Measurements from ENCODE around the gene SCFD2. TPM values are rescaled to one million over a fixed set of nuclear protein-coding genes. Genes with fewer than 3 reads are reported as not detected.

SCFD2 gene
- total RNA-seq, 1 experiment from 2014 or later = 19.2 TPM

DNA sequence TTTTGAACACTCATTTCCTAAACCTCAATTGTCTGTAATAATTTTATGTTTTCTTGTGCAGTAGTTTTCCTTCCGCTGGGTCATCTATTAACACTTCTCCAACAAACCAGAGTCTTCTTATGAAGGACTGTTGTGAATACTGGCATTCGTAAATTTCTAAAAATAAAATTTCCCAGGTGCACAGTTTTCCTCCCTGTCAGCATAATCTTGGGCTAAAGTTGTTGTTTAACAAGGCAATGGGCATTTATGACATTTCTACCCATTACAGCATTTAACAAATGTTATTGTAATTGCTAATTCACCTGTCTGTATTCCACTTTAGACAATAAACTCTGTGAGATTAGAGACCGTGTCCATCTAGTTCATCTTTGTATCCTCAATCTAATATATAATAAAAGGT, 1.2 kb downstream of the SCFD2 start:
- Mint-ChIP-seq H3K4me3 (ENCODE audit: unreplicated experiment) (peak overlapping the region; percentile 92), H3K4me1 (ENCODE audit: insufficient read depth, unreplicated experiment) (peaks cover 34% of the 10 kb centered on the region), H3K27ac (ENCODE audit: low read depth, unreplicated experiment) (peak overlapping the region; percentile 76), H3K27me3 (ENCODE audit: insufficient read depth, unreplicated experiment) (peaks cover 21% of the 10 kb centered on the region), H3K9me3 (ENCODE audit: unreplicated experiment) (no peaks in the 10 kb centered on the region), H3K36me3 (ENCODE audit: insufficient read depth, unreplicated experiment) (peaks cover 6% of the 10 kb centered on the region)
- TF ChIP-seq, protein P1, sequence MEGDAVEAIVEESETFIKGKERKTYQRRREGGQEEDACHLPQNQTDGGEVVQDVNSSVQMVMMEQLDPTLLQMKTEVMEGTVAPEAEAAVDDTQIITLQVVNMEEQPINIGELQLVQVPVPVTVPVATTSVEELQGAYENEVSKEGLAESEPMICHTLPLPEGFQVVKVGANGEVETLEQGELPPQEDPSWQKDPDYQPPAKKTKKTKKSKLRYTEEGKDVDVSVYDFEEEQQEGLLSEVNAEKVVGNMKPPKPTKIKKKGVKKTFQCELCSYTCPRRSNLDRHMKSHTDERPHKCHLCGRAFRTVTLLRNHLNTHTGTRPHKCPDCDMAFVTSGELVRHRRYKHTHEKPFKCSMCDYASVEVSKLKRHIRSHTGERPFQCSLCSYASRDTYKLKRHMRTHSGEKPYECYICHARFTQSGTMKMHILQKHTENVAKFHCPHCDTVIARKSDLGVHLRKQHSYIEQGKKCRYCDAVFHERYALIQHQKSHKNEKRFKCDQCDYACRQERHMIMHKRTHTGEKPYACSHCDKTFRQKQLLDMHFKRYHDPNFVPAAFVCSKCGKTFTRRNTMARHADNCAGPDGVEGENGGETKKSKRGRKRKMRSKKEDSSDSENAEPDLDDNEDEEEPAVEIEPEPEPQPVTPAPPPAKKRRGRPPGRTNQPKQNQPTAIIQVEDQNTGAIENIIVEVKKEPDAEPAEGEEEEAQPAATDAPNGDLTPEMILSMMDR (IDR thresholded peaks at IDR 0.05; ENCODE audit: unreplicated experiment) = no peak
- intact Hi-C loops (cut with micrococcal nuclease) = no loop called here
- BruUV-seq (replicated peaks) = no TSS peak
- ChIA-PET CTCF (interaction anchor here (0.7 to 1.4 kb wide), 2 partner anchors 11 to 14 kb away, joined by 3 read pairs; no protein-coding TSS in a partner anchor), POLR2A (interaction anchor here (0.7 to 4.3 kb wide), 5 partner anchors 10 to 1313 kb away, joined by 3 to 75 read pairs (median 4); partner anchors contain the start of gene FIP1L1)
- DNase-seq (ENCODE audit: unreplicated experiment) = no peak

DNA sequence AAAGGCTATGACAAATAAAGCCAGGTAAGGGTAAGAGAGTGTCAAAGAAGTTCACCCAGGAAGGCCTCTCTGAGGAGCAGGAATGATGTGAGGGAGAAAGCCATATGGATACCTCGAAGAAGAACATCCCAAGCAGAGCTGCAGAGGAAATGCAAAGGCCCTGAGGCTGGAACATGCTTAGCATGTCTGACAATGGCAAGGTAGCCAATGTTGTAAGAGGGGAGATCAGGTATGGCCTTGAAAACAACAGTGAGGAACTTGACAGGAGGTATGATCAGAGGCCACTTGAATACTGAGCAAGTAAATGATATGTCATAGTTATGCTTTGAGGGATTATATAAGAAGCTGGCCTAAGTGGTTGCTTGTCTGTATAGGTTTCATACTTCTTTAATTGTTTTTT, 3.8 kb downstream of the SCFD2 start:
- H3K4me1 Mint-ChIP-seq (ENCODE audit: insufficient read depth, unreplicated experiment) = peaks cover 34% of the 10 kb centered on the region
- intact Hi-C loops (cut with micrococcal nuclease) = no loop called here
- H3K36me3 Mint-ChIP-seq (ENCODE audit: insufficient read depth, unreplicated experiment) = peaks cover 6% of the 10 kb centered on the region
- ChIA-PET POLR2A (no interaction called here), CTCF (interaction anchor here (1.2 kb wide), 1 partner anchor 19 kb away, joined by 3 read pairs; no protein-coding TSS in a partner anchor)
- TF ChIP-seq, protein P1 (IDR thresholded peaks at IDR 0.05; ENCODE audit: unreplicated experiment) = no peak
- no peaks in the 10 kb centered on the region for H3K9me3 Mint-ChIP-seq (ENCODE audit: unreplicated experiment)
- peak overlapping the region; percentile 58 for H3K4me3 Mint-ChIP-seq (ENCODE audit: unreplicated experiment)
- no TSS peak for BruUV-seq (replicated peaks)
- no peak for DNase-seq (ENCODE audit: unreplicated experiment)
- no peaks in the 10 kb centered on the region for H3K27me3 Mint-ChIP-seq (ENCODE audit: insufficient read depth, unreplicated experiment)
- H3K27ac Mint-ChIP-seq (ENCODE audit: low read depth, unreplicated experiment) = no peak overlapping the region

DNA sequence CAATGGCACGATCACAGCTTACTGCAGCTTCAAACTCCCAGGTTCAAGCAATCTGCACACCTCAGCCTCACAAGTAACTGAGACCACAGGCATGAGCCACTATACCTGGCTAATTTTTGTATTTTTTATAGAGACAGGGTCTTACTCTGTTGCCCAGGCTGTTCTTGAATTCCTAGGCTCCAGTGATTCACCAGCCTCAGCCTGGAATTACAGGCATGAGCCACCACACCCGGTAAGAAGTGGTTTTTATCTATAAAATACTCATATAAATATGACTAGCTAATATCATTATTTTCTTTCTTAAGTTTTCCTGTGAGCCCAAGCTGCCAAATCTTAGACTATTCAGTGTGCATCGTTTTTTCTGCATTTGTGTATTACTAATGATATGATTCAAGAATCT, 4.4 kb downstream of the SCFD2 start:
- no peak for DNase-seq (ENCODE audit: unreplicated experiment)
- Mint-ChIP-seq H3K4me3 (ENCODE audit: unreplicated experiment) (no peak overlapping the region), H3K9me3 (ENCODE audit: unreplicated experiment) (no peaks in the 10 kb centered on the region), H3K4me1 (ENCODE audit: insufficient read depth, unreplicated experiment) (peaks cover 31% of the 10 kb centered on the region), H3K27me3 (ENCODE audit: insufficient read depth, unreplicated experiment) (no peaks in the 10 kb centered on the region), H3K36me3 (ENCODE audit: insufficient read depth, unreplicated experiment) (peaks cover 6% of the 10 kb centered on the region), H3K27ac (ENCODE audit: low read depth, unreplicated experiment) (no peak overlapping the region)
- CTCF ChIA-PET = no interaction called here
- BruUV-seq (replicated peaks) = no TSS peak
- intact Hi-C loops (cut with micrococcal nuclease) = no loop called here
- POLR2A ChIA-PET = no interaction called here
- TF ChIP-seq, protein P1 (IDR thresholded peaks at IDR 0.05; ENCODE audit: unreplicated experiment) = no peak

DNA sequence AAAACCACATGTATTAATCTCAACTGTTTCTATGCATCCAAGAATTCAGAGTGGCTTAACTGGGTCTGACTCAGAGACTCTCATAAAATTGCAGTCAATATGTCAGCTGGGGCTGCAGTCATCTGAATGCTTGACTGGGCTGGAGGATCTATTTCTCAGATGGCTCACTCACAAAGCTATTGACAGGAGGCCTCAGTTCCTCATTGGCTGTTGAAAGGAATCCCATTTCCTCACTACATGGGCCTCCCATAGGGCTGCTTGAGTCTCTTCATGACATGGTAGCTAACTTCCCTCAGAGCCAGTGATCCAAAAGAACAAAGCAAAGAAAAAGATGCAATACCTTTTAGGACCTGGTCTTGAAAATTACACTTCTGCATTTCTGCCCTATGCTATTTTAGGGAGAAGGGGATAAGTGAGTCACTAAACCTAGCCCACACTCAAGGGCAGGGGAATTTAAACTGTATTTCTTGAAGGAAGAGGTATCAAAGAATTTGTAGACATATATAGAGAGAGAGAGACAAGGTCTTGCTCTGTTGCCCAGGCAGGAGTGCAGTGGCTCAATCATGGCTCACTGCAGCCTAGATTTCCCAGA, 9.8 kb downstream of the SCFD2 start:
- Mint-ChIP-seq H3K4me1 (ENCODE audit: insufficient read depth, unreplicated experiment) (peaks cover 8% of the 10 kb centered on the region), H3K27ac (ENCODE audit: low read depth, unreplicated experiment) (no peak overlapping the region), H3K36me3 (ENCODE audit: insufficient read depth, unreplicated experiment) (peaks cover 18% of the 10 kb centered on the region), H3K27me3 (ENCODE audit: insufficient read depth, unreplicated experiment) (no peaks in the 10 kb centered on the region), H3K9me3 (ENCODE audit: unreplicated experiment) (no peaks in the 10 kb centered on the region), H3K4me3 (ENCODE audit: unreplicated experiment) (no peak overlapping the region)
- TF ChIP-seq, protein P1 (IDR thresholded peaks at IDR 0.05; ENCODE audit: unreplicated experiment) = no peak
- CTCF ChIA-PET = interaction anchor here (0.5 to 1.2 kb wide), 4 partner anchors 9 to 1121 kb away, joined by 3 read pairs; no protein-coding TSS in a partner anchor
- no TSS peak for BruUV-seq (replicated peaks)
- no peak for DNase-seq (ENCODE audit: unreplicated experiment)
- POLR2A ChIA-PET = no interaction called here
- intact Hi-C loops (cut with micrococcal nuclease) = no loop called here
